GM18951 (cell line): ENCODE measurements around the gene GSTO2.

Source experiments
- POLR2A ChIP-seq: IDR thresholded peaks from 4 replicates; pipeline ENCODE4 v1.6.1; 2011; ENCODE audit warnings: mild to moderate bottlenecking; ENCODE audit not compliant: insufficient read length, insufficient read depth; ENCODE audit errors: extremely low read depth
- in situ Hi-C: fragments of 300-500 bp; cut with MboI; formaldehyde crosslinking; loops from one replicate; pipeline ENCODE4 v1.12.0; 2022; ENCODE audit warnings: low sequenced_read_pairs, mixed read lengths, inconsistent platforms; ENCODE audit not compliant: unreplicated experiment

GSTO2 gene

DNA sequence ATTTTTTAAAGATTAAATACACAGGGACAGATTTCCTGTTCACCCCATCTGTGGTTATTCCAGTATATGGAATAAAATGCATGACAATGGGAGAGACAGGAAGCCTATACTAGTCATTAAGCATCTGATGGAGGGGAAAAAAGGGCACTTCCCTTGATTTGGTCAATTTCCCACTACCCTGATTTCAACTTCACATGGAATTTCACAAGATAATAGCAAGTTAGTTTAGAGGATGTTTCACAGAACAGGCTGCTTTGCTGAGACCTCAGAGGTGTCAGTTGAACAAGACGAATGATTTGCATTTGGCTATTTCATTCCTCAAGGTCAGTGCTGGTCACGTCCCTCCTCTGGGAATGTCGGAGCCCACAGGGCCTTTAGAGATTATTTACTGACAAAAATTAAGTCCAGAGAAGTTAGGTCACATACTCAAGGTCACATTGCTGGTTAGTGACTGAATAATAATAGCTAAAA lies 74.0 kb downstream of the GSTO2 start:
- in situ Hi-C loops: no loop called here
- TF ChIP-seq POLR2A: no peak

DNA sequence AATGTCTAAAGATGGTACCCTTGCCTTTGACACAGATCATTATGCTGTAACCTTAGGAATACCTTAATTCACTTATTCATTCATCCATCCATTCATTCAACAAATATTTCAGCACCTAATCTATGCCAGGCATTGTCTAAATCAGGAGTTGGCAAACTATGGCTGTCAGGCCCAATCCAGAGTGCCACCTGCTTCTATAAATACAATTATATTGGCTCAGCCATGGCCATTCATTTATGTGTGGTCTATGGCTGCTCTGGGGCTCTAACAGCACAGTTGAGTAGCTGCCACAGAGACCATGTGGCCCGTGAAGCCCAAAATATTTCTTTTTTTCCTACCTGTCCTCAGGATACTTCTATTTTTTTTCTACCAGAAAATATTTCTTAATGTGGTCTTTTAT lies 75.2 kb downstream of the GSTO2 start:
- in situ Hi-C loops: no loop called here
- no peak for TF ChIP-seq POLR2A

DNA sequence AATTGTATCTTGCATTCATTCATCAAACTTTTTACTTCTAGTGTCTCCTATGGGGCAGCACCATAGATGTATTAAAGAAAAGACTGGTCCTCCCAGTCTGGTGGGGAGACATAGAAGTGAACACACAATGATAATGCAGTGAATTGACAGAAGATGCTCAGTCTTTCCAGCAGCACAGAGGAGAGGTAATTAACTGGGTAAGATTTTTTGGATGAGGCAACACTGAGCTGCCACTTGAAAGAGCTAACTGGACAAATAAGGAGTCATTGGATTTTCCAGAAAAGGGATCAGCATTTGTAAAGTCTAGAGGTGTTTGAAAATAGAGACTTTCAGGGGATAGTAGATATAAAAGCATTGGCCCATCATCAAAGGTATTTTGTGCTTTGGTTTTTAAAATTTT lies 76.5 kb downstream of the GSTO2 start:
- TF ChIP-seq POLR2A: no peak
- in situ Hi-C loops: loop anchor here (5.0 kb wide), 1 partner anchor 43 kb away; no protein-coding TSS in a partner anchor

DNA sequence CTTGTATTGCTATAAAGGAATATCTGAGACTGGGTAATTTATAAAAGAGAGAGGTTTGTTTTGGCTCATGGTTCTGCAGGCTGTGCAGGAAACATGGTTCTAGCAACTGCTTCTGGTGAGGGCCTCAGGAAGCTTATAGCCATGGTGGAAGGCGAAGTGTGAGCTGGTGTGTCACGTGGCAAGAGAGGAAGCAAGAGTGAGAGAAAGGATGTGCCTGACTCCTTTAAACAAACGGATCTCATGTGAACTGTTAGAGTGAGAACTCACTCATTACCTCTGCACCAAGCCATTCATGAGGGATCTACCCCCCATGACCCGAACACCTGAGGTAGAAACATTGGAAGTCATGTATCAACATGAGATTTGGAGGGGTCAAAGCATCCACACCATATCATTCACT lies 77.0 kb downstream of the GSTO2 start:
- no peak for TF ChIP-seq POLR2A
- in situ Hi-C loops: loop anchor here (5.0 kb wide), 1 partner anchor 44 kb away; no protein-coding TSS in a partner anchor

DNA sequence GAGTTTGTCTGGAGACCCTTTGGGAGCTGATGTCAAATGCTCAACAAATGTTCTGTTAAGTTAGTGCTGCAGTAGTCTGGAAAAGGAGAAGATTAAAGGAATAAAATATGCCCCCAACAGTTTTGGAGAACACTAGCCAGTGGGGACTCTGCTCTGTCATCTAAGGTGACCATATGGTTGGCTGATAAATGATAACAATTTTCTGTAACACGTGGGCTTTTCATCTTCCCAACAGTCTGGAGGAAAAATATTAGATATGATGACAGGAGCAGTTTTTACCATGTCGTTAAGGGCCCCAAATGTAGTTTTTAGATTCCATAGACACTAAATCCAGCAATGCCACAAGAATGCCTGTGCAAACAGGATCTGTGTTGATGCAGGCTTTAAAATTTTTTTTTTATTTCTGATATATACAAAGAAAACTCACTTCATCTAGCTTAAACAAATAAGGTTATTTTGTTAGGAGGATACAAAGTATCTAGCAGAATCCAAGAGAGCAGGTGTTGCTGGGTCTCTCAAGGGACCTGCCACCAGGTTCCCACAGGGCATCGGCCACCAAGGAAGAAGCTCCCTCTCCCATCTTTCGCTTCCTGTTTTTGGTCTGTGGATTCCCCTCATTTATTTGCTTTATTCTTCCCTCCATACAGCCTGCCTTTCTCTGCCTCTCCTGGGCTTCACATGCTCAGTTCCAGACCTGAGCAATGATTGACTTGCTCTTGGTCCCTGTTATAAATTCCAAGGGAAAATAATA lies 78.5 kb downstream of the GSTO2 start:
- in situ Hi-C loops: loop anchor here (5.0 kb wide), 1 partner anchor 45 kb away; no protein-coding TSS in a partner anchor
- no peak for TF ChIP-seq POLR2A

DNA sequence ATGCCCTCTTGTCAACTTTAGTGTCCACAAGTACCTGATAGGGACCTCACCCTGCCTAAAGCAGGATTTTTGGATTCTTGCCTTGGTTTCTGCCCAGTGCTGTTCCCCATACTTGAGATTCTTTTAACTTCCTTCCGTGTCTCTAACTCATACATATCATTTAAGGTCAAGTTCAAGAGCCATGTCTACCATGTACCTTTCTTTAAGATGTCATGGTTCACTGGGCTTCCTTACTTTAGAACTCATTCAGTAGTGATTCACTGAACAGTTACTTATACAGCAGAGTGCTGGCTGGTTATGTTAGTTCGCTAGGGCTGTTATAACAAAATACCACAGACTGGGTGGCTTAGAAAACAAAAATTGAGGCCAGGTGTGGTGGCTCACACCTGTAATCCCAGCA lies 79.6 kb downstream of the GSTO2 start:
- no peak for TF ChIP-seq POLR2A
- in situ Hi-C loops: loop anchor here (5.0 kb wide), 1 partner anchor 46 kb away; no protein-coding TSS in a partner anchor

DNA sequence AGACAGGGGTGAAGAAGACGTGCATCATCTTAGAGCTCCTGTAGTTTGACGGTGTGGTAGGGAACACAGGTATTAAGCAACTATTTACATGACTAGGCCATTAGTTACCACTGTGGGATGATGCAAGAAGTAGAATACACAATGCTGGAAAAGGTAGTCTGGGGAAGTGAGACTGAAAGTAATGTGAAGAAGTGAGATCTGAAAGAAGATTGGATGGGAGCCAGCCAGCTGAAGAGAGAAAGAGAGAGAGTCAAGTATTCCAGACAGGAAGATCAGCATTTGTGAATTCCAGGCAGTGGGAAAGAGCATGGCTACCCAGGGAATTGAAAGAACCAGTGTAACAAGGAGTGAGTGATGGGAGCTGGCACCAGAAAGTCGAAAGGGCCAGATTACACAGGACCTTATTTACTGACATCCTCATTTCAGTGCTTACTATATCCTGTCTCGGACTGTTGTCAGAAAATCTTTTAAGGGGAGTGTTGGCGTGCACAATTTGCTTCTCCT lies 80.7 kb downstream of the GSTO2 start:
- in situ Hi-C loops: loop anchor here (5.0 kb wide), 1 partner anchor 47 kb away; no protein-coding TSS in a partner anchor
- no peak for TF ChIP-seq POLR2A

DNA sequence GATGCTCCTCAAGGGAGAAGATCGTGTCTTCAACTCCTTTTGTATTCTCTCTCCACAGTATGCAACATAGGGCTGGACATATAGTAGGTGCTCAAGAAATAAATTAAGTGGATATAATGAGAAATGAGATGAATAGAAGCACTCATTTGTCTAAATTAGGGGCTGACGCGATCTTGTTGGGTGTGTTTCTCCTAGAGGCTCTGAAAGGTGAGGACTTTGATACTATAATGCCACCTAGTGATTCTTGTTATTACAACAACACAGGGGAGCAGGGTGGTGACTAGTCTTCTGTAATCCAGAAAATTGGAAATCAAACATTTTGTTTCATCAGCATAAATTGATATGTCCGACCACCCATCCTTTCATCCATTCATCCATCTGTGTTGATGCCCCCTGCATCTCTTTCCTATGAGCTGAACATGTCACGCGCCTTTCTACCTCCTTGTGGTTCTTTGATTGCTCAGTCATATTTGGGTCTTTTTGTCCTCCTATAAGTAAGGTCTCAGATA lies 81.2 kb downstream of the GSTO2 start:
- in situ Hi-C loops: no loop called here

DNA sequence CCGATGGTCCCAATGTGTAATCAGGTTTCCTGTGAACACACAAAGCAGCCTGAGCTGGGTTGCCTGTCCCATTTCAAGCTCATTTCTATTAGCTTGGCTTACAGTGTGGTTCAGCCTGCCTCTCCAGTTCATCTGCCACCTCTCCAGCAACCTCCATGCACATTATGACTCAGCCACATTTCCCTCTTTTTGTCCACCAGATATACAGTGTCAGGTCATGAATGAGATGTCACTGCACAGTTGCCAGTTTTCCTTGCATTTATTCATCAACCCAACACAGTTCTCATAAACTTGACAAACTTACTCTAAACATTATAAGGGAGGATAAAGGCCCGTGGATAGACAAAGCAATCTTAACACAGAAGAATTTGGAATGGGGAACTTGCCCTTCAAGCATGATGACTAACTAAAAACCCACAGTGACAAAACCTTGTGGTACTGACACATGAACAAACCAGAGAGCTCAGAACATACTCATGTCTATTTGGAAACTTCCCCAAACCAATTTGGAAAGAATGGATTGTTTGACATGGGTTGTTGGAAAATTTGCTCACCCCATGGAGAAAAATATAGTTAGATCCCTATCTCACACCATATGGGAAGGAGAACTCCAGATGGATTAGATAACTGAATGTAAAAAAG lies 82.2 kb downstream of the GSTO2 start:
- TF ChIP-seq POLR2A: no peak
- in situ Hi-C loops: no loop called here

More for the DNA sequence above, 81.2 kb downstream of the GSTO2 start:
- no peak for TF ChIP-seq POLR2A

DNA sequence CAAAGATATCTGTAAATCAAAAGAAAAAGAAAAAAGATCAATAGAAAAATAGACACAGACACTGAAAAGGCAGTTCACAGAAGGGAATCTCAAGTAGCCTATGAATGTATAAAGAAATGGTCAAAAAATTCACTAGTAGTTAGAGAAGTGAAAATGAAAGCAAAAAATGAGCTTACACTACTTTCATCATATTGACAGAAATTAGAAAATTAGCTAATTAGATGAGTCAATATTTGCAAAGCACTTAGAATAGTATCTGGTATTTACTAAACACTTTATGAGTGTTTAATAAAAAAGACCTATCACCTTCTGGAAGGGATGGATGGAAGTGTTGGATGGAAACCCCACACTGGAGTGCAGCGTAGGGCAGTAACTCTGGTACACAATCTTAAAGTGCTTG lies 82.9 kb downstream of the GSTO2 start:
- TF ChIP-seq POLR2A: no peak
- in situ Hi-C loops: no loop called here

DNA sequence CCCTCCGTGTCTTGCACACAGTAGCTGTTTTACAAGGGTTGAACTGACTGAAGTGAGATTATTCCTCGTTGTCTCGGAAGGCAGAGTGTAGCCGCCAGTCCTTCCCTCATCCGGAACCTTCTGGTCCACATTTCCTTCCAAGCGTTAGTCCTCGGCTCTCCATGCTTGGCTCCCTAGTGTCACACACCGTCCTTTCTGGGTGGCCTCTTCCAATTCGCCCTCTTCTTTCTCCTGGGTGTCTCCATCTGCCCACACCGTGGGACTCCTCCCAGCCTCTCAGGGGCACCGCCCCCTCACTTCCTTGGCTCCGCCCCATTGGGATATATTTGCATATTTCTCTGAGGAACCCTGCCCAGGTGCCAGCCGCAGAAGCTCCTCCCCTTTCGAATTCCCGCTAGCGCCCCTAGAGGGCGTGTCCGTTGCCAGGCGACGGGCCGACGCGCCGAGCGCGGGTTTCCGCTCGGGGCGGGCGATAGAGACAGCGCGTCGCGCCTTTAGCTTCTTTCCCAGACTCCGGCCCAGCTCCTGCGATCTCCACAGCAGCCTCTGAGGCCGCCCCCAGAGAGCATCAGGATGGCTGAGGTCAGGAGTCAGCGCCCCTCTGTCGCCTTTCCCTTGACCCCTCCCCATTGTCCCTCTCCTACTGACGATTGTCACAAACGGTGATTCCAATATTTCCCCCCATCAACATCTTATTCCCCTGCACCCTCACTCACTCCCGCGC lies 84.5 kb downstream of the GSTO2 start, which contains the start of gene CFAP58:
Gene CFAP58 (plus strand): TSS at position 509 of the 724 bp plus-strand sequence. CDS start 65 bp downstream, at position 574.
- in situ Hi-C loops: no loop called here
- no peak for TF ChIP-seq POLR2A
